ENCODE data around the gene CCDC174. TPM values are rescaled to one million over a fixed set of nuclear protein-coding genes. Genes with fewer than 3 reads are reported as not detected.

The CCDC174 gene
- polyA plus RNA-seq, 2 of the 4 experiments (the other 2 are of a cell fraction), result 12.6 to 17.6 TPM

GRCh38 chr3:14657579-14657978, 6.0 kb downstream of the CCDC174 start:
- Histone ChIP-seq H3K4me2 (no peak overlapping the region), H3K9me3 (no peaks in the 10 kb centered on the region), H3K4me3 (no peak overlapping the region), H3K27ac (no peak overlapping the region), H3K4me1 (peaks cover 14% of the 10 kb centered on the region; the same call in 2 of the 3 replicates)
- DNase-seq (ENCODE audit: low read depth in 1 of 2, low spot score in 1 of 2), result no peak
- ChIA-PET CTCF (interaction anchor here (1.0 to 1.5 kb wide), 3 partner anchors 16 to 264 kb away, joined by 3 to 4 read pairs (median 3); no protein-coding TSS in a partner anchor), POLR2A (no interaction called here)
- no peak for FAIRE-seq
- 92% methylated on average over 2 of the region's 2 CpGs for WGBS (ENCODE audit: missing lambda C conversion rate)
- ATAC-seq, result no peak
- TF ChIP-seq ZSCAN20 (CRISPR knock-in tag; IDR thresholded peaks at IDR 0.05) (no peak), HEYL (CRISPR knock-in tag; IDR thresholded peaks at IDR 0.05) (no peak), EP300 (IDR thresholded peaks at IDR 0.05) (no peak), KDM5A (IDR thresholded peaks at IDR 0.05) (no peak), KDM1A (IDR thresholded peaks at IDR 0.05; ENCODE audit: low read depth) (no peak), MAFK (IDR thresholded peaks at IDR 0.05; ENCODE audit: partially characterized antibody) (no peak)

GRCh38 chr3:14658978-14659377, 7.4 kb downstream of the CCDC174 start:
- ChIA-PET CTCF (interaction anchor here (3.4 kb wide), 1 partner anchor 262 kb away, joined by 15 read pairs; no protein-coding TSS in a partner anchor), POLR2A (interaction anchor here (1.2 kb wide), 1 partner anchor 8 kb away, joined by 4 read pairs; the partner anchor contains the start of gene CCDC174)
- no peak overlapping the region for H3K4me2 ChIP-seq
- TF ChIP-seq POLR2A (IDR thresholded peaks at IDR 0.05; ENCODE audit: low read length) (no peak), HEYL (CRISPR knock-in tag; IDR thresholded peaks at IDR 0.05) (no peak), ELK1 (IDR thresholded peaks at IDR 0.05; ENCODE audit: low read depth, low read length) (no peak), SREBF2 (IDR thresholded peaks at IDR 0.05) (no peak), RNF2 (IDR thresholded peaks at IDR 0.05; ENCODE audit: borderline replicate concordance, low read depth) (no peak), HOXB13 (CRISPR knock-in tag; IDR thresholded peaks at IDR 0.05; ENCODE audit: low read depth) (no peak), TFCP2L1 (CRISPR knock-in tag; IDR thresholded peaks at IDR 0.05) (no peak), HOXB5 (CRISPR knock-in tag; IDR thresholded peaks at IDR 0.05) (no peak), EHF (CRISPR knock-in tag; IDR thresholded peaks at IDR 0.05) (no peak), MYC (IDR thresholded peaks at IDR 0.05; ENCODE audit: borderline replicate concordance, low read length) (no peak), RAD21 (conservative IDR thresholded peaks at IDR 0.05 in 1 of 2, IDR thresholded peaks at IDR 0.05 in 1 of 2) (no peak)
- TF ChIP-seq, protein P1, sequence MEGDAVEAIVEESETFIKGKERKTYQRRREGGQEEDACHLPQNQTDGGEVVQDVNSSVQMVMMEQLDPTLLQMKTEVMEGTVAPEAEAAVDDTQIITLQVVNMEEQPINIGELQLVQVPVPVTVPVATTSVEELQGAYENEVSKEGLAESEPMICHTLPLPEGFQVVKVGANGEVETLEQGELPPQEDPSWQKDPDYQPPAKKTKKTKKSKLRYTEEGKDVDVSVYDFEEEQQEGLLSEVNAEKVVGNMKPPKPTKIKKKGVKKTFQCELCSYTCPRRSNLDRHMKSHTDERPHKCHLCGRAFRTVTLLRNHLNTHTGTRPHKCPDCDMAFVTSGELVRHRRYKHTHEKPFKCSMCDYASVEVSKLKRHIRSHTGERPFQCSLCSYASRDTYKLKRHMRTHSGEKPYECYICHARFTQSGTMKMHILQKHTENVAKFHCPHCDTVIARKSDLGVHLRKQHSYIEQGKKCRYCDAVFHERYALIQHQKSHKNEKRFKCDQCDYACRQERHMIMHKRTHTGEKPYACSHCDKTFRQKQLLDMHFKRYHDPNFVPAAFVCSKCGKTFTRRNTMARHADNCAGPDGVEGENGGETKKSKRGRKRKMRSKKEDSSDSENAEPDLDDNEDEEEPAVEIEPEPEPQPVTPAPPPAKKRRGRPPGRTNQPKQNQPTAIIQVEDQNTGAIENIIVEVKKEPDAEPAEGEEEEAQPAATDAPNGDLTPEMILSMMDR (IDR thresholded peaks at IDR 0.05), result no peak
- no peak overlapping the region for H3K4me3 ChIP-seq
- no peak for DNase-seq (ENCODE audit: low read depth in 1 of 2, low spot score in 1 of 2)
- 93% methylated on average over 2 of the region's 2 CpGs for WGBS (ENCODE audit: missing lambda C conversion rate)
- no peaks in the 10 kb centered on the region for H3K9me3 ChIP-seq
- H3K27ac ChIP-seq, result no peak overlapping the region
- FAIRE-seq, result no peak
- no peak for ATAC-seq
- peaks cover under 1% of the 10 kb centered on the region; the same call in 1 of the 3 replicates for H3K4me1 ChIP-seq

DNA sequence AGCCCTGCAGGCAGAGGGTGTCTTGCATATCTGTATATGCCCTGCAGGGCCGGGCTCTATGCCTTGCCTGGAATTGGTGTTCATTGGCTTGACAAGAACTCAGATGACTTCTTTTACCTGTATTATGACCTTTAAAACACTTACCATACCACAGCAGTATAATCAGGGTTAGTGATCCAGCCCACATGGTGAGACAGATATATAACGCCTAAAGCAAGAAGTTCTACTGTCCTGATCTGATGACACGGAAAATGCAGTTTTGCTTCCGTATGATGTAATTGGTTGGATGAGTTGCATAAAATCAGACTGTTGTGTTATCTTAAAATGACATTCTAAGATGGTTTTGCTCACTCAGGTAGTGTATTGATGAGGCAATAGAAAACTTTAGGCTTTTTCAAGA, 9.4 kb downstream of the CCDC174 start:
- TF ChIP-seq JUN (IDR thresholded peaks at IDR 0.05), result no peak
- TF ChIP-seq KDM1A (IDR thresholded peaks at IDR 0.05; ENCODE audit: low read depth), result no peak
- H3K4me1 ChIP-seq, result no peaks in the 10 kb centered on the region
- H3K27ac ChIP-seq, result no peak overlapping the region
- POLR2A ChIA-PET, result interaction anchor here (1.5 kb wide), 1 partner anchor 9 kb away, joined by 5 read pairs; the partner anchor contains the start of gene CCDC174
- DNase-seq (ENCODE audit: low read depth in 1 of 2, low spot score in 1 of 2) (no peak), FAIRE-seq (no peak), ATAC-seq (no peak)
- 72% methylated on average over 4 of the region's 4 CpGs for WGBS (ENCODE audit: missing lambda C conversion rate)
- no peaks in the 10 kb centered on the region for H3K9me3 ChIP-seq
- H3K4me2 ChIP-seq, result no peak overlapping the region
- CTCF ChIA-PET, result interaction anchor here (1.2 to 3.4 kb wide), 5 partner anchors 12 to 260 kb away, joined by 3 to 15 read pairs (median 4); no protein-coding TSS in a partner anchor
- H3K4me3 ChIP-seq, result no peak overlapping the region

All from A549 (cell line).